Loucy (cell line): ENCODE results near the gene MOV10L1.

Experiments used
- EZH2phosphoT487 ChIP-seq: fragments of 200-600 bp; IDR thresholded peaks from 2 replicates; pipeline ENCODE4 v1.6.1; 2018; ENCODE audit warnings: antibody characterized with exemption, mild to moderate bottlenecking, moderate library complexity, borderline replicate concordance
- TF ChIP-seq, protein P1 (sequence below): fragments of 200-600 bp; sonication (generic); conservative IDR thresholded peaks from 2 replicates; pipeline ENCODE4 v1.5.1; 2014; ENCODE audit warnings: mild to moderate bottlenecking, antibody characterized with exemption, low read length

DNA sequence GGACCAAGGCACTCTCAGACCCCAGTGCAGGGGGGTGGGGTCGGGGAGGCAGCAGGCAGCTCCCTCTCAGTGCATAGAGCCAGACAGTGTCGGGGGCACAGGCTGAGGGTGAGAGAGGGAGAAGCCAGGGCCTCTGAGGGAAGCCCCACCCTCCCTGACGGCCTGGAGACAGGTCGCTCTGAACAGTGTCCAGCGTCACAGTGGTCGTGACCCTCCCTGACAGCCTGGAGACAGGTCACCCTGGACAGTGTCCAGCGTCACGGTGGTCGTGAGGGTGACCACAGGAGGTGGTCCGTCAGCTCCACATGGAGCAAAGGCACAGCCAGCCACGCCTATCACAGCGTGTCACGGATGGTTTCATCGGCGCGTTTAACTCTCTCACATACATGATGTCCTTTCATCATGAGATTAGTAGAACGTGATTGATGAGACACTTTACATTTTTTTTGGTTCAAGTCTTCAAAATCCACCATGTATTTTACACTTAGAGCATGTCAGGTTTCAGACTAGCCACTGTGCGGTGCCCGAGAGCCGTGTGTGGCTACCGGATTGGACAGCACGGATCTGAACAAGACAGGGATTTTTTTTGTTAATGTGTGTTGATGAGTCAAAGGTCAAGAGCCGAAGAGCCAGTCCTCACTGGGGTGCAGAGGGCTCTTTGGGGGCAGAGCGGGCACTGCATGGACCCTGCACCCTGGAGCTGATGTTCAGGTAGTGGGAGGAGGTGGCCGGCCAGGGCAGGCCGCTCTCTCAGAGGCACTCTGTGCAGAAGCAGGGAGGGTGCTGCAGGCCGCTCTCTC lies 56.8 kb downstream of the MOV10L1 start:
- TF ChIP-seq, protein P1, sequence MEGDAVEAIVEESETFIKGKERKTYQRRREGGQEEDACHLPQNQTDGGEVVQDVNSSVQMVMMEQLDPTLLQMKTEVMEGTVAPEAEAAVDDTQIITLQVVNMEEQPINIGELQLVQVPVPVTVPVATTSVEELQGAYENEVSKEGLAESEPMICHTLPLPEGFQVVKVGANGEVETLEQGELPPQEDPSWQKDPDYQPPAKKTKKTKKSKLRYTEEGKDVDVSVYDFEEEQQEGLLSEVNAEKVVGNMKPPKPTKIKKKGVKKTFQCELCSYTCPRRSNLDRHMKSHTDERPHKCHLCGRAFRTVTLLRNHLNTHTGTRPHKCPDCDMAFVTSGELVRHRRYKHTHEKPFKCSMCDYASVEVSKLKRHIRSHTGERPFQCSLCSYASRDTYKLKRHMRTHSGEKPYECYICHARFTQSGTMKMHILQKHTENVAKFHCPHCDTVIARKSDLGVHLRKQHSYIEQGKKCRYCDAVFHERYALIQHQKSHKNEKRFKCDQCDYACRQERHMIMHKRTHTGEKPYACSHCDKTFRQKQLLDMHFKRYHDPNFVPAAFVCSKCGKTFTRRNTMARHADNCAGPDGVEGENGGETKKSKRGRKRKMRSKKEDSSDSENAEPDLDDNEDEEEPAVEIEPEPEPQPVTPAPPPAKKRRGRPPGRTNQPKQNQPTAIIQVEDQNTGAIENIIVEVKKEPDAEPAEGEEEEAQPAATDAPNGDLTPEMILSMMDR: no peak
- TF ChIP-seq EZH2phosphoT487: no peak
